Activated T-cell treated with anti-CD3 and anti-CD28 coated beads, Interleukin-2, amount 50 U/mL, for 48 hours (primary cell): ENCODE results near the gene TLE3.

Source experiments
- DNase-seq, 2 experiments: peaks; one replicate each; pipeline ENCODE4 v3.0.0-alpha.2; 2020

Gene TLE3

GRCh38 chr15:70082281-70082900, 15.3 kb downstream of the TLE3 start:
- no peak for DNase-seq

GRCh38 chr15:70081612-70082011, 16.1 kb downstream of the TLE3 start:
- no peak for DNase-seq

- no peak for DNase-seq
These were observed 17.4 kb downstream of the TLE3 start for GRCh38 chr15:70080347-70080746.

- no peak for DNase-seq
These were observed 17.8 kb downstream of the TLE3 start for GRCh38 chr15:70079888-70080287.

GRCh38 chr15:70078578-70079417, 18.9 kb downstream of the TLE3 start:
- DNase-seq = no peak

- no peak for DNase-seq
These were observed 20.2 kb downstream of the TLE3 start for GRCh38 chr15:70077188-70078147.

GRCh38 chr15:70074380-70074779, 23.3 kb downstream of the TLE3 start:
- DNase-seq = no peak

- DNase-seq = no peak
These were observed 25.2 kb downstream of the TLE3 start for GRCh38 chr15:70072479-70072878.

- DNase-seq = no peak
These were observed 25.9 kb downstream of the TLE3 start for GRCh38 chr15:70071799-70072198.

GRCh38 chr15:70069716-70070115, 28.0 kb downstream of the TLE3 start:
- DNase-seq = no peak

GRCh38 chr15:70068783-70069565, 28.7 kb downstream of the TLE3 start:
- DNase-seq = no peak

GRCh38 chr15:70067681-70068080, 30.0 kb downstream of the TLE3 start:
- no peak for DNase-seq

- no peak for DNase-seq
These were observed 30.7 kb downstream of the TLE3 start for GRCh38 chr15:70067011-70067410.

- no peak for DNase-seq
These were observed 31.3 kb downstream of the TLE3 start for GRCh38 chr15:70066447-70066846.

- no peak for DNase-seq
These were observed 31.7 kb downstream of the TLE3 start for GRCh38 chr15:70066004-70066403.

- DNase-seq = no peak
These were observed 32.6 kb downstream of the TLE3 start for GRCh38 chr15:70065006-70065722.

- no peak for DNase-seq
These were observed 33.3 kb downstream of the TLE3 start for GRCh38 chr15:70064441-70064840.

GRCh38 chr15:70063980-70064379, 33.7 kb downstream of the TLE3 start:
- no peak for DNase-seq

GRCh38 chr15:70063261-70063925, 34.3 kb downstream of the TLE3 start:
- no peak for DNase-seq

GRCh38 chr15:70062321-70062956, 35.3 kb downstream of the TLE3 start:
- DNase-seq = no peak
